Hematopoietic multipotent progenitor cell treated with erythropoietin and hydrocortisone succinate and interleukin-3 and kit ligand, for 17 days (in vitro differentiated cells): ENCODE results near the gene OR2V2.
"Not testable (repeated sequence)": the region's sequence is repeated elsewhere in the genome, so short reads cannot be mapped to it uniquely, and the experiment has no call there.

Source experiments
- DNase-seq: peaks from one replicate; pipeline ENCODE4 v3.0.0-alpha.2; 2015; ENCODE audit warnings: low spot score

OR2V2 gene

DNA sequence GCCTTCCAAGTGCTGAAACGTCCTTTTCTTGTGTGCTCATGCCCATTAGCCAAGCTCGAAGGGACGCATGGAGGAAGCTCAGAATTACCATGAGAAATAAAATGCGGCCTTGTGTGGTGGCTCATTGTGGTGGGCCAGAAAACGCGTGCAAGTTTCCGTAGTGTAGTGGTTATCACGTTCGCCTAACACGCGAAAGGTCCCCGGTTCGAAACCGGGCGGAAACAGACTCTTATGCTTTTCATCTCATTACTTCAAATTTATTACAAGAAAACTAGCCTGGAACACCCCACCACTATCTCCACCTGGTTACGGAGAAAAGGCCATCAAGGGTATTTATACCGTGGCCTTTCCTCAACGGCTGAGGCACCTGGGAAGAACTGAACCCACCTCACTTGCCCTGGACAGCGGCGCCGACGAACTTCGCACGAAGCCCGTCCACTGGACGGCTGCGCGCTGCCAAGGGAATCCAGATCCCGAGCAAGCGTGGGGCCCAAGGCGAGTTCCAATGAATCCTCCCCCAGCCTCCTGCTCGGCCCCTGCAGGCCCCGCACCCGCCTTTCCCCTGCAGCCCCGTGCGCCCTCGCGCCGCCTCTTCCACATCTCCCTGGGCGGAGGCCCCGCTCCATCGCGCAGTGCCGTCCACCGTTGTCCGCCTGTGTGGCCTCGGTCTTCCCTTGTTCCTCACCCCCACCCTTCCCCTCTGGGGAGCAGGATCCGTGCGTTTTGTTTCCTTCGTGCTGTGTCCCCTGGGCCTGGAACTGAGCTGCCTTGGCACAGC is 22.3 kb downstream of the OR2V2 start:
- peak; percentile 36 for DNase-seq

- no peak for DNase-seq
Observed at GRCh38 chr5:181170237-181170825, 22.9 kb downstream of the OR2V2 start.

- no peak for DNase-seq
Observed at GRCh38 chr5:181170996-181171395, 23.6 kb downstream of the OR2V2 start.

DNA sequence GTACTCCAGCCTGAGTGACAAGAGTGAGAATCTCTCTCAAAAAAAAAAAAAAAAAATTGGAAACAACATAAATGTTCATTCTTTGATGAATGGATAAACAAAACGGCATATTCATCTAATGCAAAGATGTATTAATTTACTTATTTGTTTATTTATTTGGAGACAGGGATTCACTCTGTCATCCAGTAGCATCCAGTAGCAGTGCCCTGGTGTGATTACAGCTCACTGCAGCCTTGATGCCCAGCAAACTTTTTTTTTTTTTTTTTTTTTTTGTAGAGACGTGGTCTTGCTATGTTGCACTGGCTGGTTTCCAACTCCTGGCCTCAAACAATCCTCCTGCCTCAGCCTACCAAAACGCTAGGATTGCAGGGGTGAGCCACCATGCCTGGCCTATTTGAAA is 24.4 kb downstream of the OR2V2 start:
- no peak for DNase-seq

DNA sequence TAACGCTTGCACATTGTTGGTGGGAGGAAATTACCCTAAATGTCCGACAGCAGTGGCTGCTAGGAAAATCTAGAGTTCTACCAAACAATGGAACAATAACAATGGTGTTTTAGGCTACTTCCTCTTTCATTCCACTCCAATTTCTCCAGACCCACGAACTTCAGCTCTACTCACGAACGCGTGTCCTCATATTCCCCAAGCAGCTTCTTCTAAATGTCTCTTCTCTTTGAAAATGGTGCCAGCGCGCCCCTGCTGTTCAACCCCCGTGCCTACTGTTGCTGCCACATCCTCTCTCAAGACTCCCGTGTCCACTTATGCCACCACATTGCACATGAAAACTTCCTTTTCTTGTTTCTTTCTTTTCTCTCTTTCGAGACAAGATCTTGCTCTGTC is 25.6 kb downstream of the OR2V2 start:
- DNase-seq, result peak; percentile 38

GRCh38 chr5:181173420-181174342 is 26.3 kb downstream of the OR2V2 start:
- no peak for DNase-seq

- DNase-seq, result no peak
Observed at GRCh38 chr5:181176254-181176952, 29.0 kb downstream of the OR2V2 start.

GRCh38 chr5:181177559-181177958 is 30.2 kb downstream of the OR2V2 start:
- not testable (repeated sequence) for DNase-seq

DNA sequence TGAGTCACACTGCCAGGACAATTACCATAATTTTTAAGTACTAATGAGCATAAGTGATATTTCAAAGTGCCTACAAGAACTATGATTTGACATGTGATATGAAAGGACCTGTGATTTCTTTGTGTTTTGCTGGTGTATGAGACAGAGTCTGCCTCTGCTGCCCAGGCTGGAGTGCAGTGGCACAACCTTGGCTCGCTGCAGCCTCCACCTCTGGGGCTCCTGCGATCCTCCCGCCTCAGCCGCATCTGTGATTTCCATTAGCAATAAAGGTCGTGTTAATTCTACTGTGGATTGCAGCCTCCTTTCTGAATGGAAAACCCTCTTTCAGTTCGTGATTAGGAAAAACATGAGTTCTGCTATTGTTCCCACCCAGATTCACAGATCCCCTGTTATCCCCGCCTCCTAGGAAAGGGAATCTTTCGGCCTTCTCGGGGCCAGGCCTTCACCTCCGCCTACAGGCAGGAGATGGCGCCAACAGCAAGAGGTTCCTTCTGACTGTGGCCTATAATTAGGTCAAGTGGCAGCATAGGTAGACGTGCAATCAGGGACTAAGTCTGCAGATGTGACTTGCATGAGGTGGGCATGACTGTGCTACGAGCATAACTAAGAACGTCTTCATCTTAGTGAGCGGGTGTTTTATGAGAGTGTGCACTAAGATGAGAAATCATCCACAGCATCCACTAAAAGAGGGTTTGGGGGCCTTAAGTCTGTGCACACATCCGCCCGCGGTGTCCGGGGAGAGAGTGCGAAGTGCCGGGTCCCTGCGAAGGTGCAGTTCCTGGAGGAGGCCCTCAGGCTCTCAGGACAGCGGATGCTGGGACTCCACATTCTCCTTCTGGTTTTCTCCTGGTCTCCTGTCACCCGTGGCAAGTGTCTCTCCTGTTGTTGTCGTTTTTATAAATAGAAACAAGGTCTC is 34.5 kb downstream of the OR2V2 start:
- DNase-seq, result peak; percentile 73

DNA sequence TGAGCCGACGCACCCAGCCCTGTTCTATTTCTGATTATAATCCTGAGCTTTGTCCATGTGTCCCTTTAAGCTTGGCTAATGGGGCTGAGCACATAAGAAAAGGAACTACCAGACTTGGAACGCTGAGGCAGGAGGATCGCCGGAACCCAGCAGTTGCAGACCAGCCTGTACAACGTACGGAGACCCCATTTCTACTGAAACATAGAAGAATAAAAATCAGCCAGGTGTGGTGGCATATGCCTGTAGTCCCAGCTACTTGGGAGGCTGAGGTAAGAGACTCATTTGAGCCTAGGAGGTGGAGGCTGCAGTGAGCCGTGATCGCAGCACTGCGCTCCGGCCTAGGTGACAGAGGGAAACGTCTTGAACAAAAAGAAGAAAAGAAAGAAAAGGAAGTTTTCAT is 35.3 kb downstream of the OR2V2 start:
- no peak for DNase-seq

DNA sequence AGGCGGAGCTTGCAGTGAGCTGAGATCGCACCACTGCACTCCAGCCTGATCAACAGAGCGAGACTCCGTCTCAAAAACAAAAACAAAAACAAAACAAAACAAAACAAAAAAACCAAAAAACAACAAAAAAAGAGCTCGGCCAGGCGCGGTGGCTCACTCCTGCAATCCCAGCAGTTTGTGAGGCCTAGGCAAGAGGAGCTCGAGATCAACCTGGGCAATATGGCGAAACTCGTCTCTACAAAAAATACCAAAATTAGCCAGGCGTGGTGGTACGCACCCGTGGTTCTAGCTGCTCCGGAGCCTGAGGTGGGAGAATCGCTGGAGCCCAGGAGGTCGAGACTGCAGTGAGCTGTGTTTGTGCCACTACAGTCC is 37.4 kb downstream of the OR2V2 start:
- DNase-seq, result no peak

DNA sequence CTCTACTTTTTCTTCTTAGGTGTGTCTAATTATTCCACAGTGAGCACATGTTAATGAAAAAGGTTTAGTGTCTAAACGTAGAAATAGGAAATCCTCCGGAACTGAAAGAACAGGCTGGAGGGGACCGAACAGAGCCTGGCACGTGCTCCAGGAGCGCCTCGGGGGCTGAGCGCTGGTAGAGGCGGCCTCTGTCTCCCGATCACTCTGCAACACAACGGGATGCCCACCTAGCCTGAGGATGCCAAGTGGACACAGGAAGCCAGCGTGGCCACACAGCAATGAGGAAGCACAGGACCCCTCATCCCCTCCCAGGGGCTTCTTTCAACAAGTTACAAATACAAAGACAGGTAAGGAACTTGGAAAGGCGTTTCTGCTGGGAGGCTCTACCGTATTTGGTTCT is 38.2 kb downstream of the OR2V2 start:
- no peak for DNase-seq

DNA sequence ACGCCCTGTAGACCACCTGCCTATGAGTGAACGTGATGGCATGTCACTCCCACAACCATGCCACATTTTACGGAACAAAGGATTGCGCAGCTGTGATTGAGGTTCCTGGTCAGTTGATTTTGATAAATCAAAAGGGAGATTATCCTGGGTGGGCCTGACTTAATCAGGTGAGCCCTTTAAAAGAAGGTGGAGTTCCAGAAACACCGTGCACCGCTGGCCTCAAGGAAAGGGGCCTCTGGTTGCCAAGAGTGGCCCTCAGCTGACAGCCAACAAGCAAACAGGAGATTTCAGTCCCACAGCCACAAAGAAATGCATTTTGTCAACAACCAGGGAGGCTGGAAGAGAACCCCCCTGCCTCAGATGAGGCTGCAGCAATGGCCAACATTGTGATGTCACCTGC is 38.6 kb downstream of the OR2V2 start:
- DNase-seq, result no peak

DNA sequence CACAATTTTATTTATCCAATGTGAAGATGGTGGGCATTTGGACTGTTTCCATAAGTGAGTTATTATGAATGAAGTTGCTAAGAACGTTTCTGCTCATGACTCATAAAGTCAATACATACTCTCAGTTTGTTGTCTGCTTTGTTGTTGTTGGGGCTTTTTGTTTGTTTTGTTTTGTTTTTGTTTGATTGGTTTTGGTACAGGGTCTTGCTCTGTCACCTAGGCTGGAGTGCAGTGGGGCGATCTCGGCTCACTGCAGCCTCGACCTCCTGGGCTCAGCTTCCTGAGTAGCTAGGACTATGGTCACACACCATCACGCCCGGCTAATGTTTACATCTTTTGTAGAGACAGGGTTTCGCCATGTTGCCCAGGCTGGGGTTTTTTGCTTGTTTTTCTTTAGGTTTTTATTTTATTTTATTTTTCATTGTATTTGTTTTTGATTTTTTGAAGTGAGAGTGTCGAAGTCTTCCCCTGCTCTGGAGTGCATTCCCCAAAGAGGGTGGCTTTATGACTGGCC is 39.7 kb downstream of the OR2V2 start:
- DNase-seq, result no peak

GRCh38 chr5:181187500-181188213 is 40.3 kb downstream of the OR2V2 start:
- peak; percentile 76 for DNase-seq

DNA sequence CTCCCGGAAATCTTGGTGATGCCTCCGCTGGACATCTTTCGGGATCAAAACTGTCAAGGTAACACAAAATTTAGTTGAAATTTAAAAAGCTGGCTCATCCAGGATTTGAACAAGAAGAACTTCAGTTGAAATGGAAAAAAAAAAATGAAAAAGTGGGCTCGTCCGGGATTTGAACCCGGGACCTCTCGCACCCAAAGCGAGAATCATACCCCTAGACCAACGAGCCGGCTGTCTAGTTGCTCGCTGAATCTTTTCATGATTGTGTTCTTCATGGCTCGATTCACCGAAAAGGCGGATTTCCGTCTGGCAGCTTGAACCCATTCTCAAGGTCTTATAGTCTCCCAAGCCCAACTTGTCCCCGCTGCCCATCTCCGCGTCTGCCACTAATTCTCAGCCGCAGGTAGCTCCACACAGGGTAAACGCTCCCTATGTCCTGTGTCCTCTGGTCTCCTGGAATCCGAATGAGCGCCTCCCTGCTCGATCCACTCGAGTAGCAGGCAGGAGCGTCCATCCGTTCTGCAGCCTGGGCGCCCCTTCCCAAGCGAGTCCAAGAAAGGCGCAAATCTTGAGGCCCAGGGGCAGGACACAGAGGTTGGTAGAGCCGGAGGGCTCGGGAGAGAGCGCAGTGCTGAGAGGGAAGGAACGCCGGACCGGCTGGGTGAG is 41.4 kb downstream of the OR2V2 start:
- DNase-seq, result peak; percentile 89

- no peak for DNase-seq
Observed at GRCh38 chr5:181189363-181189961, 42.1 kb downstream of the OR2V2 start.

DNA sequence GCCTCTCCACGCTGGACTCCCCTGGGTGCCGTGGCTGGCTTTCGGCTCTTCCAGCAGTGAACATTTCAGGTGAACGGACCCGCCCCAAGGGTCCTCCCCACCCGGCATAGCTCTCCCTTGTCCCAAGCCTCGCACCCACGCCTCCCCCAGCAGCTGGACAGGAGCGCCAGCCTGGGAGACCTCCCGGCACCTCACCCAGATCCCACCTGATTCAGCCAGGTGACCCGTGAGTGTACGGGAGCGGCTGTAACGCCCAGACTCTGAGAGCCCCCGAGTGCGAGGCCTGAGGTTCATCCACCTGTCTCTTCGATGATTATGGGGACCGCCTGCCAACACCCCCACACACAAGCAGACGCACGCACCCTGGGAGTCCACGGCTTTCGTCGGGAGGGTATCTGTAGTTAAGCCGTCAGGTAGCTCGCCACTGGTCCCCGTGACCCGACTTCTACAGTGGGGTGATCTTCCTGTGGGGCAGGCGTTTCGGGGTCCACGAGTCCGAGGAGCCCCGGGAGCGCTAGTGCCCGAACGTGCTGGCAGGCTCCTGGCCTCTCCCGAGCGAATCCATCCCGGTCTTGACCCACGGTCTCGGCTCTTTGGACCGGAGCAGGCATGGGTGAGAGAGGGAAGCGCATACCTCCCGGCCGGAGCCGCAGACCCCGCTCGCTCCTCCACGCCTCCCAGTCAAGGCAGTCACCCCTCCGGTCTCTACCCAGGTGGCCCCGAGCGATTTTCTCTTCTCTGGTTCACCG is 42.8 kb downstream of the OR2V2 start:
- DNase-seq, result peak; percentile 35
